Liver (tissue), 2 donors: ENCODE data around the gene RNU6-8.

ENCODE experiments used
- TF ChIP-seq, protein P1 (sequence below): IDR thresholded peaks from 2 replicates; pipeline ENCODE4 v1.6.1; 2016; ENCODE audit warnings: antibody characterized with exemption
- TF ChIP-seq, protein P2 (sequence below): fragments of 150-350 bp; IDR thresholded peaks from 2 replicates; pipeline ENCODE4 v1.5.1; 2017; ENCODE audit warnings: improper control_type of control experiment, low read depth, low read length; ENCODE audit not compliant: missing input control
- donor health status: healthy.

DNA sequence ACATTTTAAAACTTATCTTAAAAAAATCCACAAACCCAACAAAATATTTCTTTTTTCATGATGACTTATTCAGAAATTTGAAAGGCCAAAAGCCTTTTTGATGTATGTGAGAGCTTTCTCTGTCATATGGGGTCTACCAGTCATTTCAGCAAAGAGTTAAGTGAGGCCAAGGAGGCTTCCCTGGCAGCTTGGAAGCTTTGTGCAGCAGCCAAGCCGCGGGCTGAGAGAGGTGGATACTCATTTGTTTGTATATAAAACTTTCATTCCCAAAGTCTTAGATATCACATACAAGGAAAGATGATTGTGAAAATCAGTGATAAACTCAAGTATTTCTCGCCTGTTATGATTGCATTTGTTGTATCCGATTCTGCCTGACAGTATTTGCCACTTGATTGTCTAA lies 48.5 kb upstream of the RNU6-8 start:
- TF ChIP-seq, protein P1, sequence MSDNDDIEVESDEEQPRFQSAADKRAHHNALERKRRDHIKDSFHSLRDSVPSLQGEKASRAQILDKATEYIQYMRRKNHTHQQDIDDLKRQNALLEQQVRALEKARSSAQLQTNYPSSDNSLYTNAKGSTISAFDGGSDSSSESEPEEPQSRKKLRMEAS, result no peak
- TF ChIP-seq, protein P2, sequence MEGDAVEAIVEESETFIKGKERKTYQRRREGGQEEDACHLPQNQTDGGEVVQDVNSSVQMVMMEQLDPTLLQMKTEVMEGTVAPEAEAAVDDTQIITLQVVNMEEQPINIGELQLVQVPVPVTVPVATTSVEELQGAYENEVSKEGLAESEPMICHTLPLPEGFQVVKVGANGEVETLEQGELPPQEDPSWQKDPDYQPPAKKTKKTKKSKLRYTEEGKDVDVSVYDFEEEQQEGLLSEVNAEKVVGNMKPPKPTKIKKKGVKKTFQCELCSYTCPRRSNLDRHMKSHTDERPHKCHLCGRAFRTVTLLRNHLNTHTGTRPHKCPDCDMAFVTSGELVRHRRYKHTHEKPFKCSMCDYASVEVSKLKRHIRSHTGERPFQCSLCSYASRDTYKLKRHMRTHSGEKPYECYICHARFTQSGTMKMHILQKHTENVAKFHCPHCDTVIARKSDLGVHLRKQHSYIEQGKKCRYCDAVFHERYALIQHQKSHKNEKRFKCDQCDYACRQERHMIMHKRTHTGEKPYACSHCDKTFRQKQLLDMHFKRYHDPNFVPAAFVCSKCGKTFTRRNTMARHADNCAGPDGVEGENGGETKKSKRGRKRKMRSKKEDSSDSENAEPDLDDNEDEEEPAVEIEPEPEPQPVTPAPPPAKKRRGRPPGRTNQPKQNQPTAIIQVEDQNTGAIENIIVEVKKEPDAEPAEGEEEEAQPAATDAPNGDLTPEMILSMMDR, result no peak
